GM19025 (cell line): ENCODE measurements around the gene MCC.

ENCODE experiments used
- ATAC-seq: cut with Tn5 transposase; IDR thresholded peaks from one replicate; pipeline ENCODE4 v1.9.1; 2021; ENCODE audit warnings: mild to moderate bottlenecking, low read depth, moderate library complexity; ENCODE audit not compliant: unreplicated experiment

MCC gene

GRCh38 chr5:113027431-113027830, 460.8 kb downstream of the MCC start:
- ATAC-seq = no peak

DNA sequence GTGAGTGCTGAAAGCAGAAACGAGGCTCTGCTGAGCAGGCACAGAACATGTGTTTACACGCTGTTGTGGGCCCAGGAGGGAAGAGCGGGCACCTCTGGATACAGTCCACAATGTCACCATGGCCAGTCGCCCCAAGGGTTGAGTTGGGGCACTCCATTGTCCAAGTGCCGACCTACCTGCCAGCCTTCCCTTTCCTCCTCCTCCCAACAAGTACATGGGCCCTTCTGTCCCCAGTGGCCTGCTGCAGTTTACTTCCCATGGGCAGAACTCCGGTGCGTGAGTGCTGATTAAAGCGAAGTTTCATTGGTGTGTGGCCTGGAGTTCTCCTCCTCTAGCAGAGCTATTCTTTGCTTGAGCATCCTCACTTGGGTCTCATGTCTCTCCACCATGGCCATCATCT, 461.2 kb downstream of the MCC start:
- no peak for ATAC-seq

GRCh38 chr5:113026211-113026610, 462.0 kb downstream of the MCC start:
- no peak for ATAC-seq

- no peak for ATAC-seq
Observed at GRCh38 chr5:113025596-113025995, 462.7 kb downstream of the MCC start.

DNA sequence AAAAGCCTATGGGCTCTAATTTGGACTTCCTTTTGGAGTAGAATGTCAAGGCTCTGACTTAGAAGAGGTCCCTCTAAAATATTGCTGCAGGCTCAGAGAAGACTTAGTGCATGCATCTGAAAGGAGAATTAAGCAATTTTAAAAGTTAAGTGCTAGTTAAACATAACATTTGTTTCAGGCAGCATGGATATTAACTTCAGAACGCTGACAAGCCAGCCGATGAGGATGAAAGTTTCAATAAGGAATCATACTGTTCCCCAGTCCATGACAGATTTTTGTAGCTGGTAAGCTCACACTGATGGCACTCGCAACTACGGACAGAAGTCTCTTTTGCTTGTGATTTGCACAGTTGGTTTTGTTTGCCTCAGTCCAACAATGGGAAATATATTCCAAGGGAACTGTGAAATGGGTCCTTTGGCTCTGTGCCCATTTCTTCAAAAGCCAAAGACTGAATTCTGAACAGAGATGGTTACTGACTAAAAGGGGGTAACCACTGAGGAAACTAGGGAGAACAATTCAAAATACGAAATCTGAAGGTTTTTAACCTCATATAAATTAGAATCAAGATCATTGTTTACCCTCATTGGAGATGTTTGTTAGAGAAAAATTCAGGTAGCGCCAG, 464.1 kb downstream of the MCC start:
- ATAC-seq = no peak

- ATAC-seq = no peak
Observed at GRCh38 chr5:113022661-113023060, 465.6 kb downstream of the MCC start.

GRCh38 chr5:113020461-113021273, 467.6 kb downstream of the MCC start:
- no peak for ATAC-seq

GRCh38 chr5:113017881-113018635, 470.2 kb downstream of the MCC start:
- ATAC-seq = no peak

DNA sequence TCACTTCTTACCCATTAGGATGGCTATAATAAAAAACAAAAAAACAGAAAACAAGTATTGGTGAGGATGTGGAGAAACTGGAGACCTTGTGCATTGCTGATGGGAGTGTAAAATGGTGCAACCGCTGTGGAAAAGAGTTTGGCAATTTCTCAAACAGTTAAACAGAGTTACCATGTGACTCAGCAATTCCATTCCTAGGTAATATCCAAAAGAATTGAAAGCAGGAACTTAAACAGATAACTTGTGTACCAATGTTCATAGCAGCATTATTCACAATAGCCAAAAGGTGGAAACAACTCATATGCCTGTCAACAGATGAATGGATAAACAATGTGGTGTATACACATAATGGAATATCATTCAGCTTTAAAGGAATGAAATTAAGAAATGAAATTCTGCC, 482.8 kb downstream of the MCC start:
- no peak for ATAC-seq

DNA sequence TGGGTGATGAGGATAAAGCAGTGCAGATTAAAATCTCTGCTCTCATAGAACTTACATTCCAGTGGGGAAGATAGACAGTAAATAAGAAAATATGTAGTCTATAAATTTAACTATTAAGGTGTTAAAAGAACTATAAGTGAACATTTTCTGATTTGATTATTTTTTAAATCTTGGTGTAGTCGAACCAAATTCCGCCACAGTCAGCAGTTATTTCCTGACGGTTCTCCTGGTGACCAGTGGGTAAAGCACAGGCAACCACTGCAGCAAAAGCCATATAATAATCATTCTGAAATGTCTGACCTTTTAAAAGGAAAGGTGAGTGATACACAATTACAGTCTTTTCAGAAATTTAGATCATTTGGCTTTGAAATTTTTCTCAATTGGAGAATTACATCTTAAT, 484.5 kb downstream of the MCC start:
- no peak for ATAC-seq

DNA sequence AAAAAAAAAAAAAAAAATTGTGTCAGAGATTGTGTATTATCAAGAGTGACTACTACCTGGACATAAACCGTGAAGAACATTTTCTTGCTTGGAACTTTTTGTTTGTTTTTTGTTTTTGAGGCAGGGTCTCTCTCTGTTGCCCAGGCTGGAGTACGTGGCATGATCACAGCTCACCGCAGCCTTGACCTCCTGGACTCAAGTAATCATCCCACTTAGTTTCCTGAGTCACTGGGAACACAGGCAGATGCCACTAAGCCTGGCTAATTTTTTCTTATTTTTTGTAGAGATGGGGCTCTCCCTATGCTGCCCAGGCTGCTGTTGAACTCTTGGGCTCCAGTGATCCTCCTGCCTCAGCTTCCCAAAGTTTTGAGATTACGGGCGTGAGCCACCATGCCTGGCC, 485.8 kb downstream of the MCC start:
- ATAC-seq = no peak

DNA sequence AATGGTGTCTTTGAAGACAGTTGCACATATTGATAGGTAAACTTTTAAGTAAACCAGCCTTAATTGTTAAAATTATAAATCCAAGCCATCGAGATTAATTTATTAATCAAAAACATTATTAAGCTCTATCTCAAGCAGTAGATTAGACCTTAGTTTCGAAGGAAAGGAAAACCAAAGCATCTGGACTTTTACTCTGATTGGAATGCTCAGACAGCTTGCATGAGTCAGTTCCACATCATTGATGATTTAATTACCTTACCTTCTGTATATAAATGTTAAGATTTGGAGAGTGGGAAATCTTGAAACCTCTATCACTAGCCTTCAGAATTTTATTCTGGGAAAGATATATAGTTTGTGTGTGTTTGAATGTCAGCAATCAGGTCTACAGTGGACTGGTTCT, 487.8 kb downstream of the MCC start:
- no peak for ATAC-seq

GRCh38 chr5:112998296-112998695, 490.0 kb downstream of the MCC start:
- ATAC-seq = no peak

DNA sequence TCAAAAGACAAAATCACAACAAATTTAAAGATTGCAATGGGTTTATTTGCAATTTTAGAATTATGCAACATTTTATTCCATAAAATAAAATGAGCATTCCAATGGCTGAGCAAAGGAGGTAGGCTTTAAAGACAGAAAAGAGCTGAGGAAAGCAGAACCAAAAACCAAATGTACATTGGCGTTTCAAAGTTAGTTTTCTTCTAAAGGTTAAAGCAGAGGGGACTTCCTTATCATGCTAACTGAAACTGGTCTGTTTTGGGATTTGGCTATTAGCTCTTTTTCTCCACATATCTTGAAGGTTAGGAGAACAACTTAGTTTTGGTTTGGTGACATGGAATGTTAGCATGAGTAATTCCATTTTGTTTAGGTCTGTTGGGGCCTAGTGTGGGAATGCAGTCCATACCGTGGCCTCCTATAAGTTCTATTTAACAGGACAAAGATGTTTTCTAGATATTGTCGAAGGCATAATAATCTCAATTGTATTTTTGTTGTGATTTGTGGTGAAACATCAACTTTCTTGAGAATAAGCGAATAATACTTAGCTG, 491.4 kb downstream of the MCC start:
- no peak for ATAC-seq

DNA sequence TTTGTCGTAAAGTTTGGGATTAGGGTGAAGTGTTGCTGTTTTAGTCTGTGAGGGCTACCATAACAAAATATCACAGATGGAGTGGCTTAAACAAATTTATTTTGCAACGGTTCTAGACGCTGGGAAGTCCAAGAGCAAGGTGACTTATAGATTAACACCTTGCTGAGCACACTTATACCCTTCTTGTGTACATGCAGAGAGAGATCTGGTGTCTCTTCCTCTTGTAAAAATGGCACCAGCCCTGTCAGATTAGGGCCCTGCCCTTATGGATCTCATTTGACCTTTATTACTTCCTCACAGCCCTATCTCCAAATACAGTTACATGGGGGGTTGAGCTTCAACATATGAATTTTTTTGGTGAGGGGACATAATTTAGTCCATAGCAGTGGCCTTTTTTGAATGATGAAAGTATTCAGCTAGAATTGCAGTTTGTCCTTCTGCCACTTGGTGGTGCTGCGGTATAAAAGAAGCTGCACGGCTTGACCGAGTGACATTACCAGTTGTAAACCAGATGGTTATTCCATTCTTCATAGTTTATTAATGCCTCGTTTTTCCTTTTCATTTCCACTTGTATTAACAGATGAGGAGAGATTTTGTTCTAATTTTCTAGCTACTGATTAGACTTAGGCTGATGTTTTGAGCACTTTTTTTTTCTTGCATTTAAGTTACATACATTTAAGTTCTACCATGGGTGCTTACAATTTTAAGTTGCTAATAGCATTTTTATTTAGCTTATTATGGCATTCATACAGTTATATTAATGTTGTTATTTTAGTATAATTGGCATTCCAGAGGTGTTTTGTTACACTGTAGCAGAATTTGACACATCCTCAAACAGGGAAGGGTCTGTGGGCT, 492.3 kb downstream of the MCC start:
- ATAC-seq = no peak

DNA sequence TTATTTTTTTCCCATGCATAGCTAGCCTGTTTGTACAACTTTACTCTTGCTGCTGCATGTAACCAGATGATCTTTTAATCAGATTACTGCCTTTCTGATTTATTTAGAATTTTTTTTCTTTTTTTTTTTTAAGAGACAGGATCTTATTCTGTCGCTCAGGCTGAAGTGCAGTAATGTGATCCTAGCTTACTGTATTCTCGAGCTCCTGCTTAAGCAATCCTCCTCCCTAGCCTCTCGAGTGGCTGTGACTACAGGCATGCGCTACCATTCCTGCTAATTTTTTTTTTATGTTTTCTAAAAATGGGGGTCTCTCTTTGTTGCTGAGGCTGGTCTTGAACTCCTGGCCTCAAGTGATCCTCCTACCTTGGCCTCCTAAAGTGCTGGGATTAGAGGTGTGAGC, 502.0 kb downstream of the MCC start:
- no peak for ATAC-seq

GRCh38 chr5:112983363-112983762, 504.9 kb downstream of the MCC start:
- no peak for ATAC-seq

GRCh38 chr5:112979723-112980122, 508.5 kb downstream of the MCC start:
- ATAC-seq = no peak

DNA sequence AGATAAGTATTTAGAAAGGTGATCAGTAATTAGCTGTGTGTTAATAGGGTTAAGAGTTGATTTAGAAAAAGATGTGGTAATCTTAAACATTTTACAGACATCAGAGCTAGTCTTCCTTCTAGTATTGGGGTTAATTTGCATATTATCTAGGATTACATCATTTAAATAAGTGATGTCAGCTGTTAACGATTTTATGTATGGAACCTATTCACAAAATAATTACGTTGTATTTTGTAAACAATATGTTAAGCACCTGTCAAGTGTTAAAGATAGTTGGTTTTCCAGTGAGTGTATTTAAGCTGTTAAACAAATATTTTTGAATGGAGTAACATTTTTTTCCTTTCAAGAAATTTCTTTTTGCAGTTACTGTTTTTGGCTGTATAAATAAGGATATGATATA, 509.4 kb downstream of the MCC start:
- ATAC-seq = no peak

- ATAC-seq = no peak
Observed at GRCh38 chr5:112977440-112977861, 510.8 kb downstream of the MCC start.
